ENCODE results near the gene MYBPC3. TPM values are rescaled to one million over a fixed set of nuclear protein-coding genes. Genes with fewer than 3 reads are reported as not detected.

Gene MYBPC3
- total RNA-seq, 1 experiment from 2014 or later = not detected

DNA sequence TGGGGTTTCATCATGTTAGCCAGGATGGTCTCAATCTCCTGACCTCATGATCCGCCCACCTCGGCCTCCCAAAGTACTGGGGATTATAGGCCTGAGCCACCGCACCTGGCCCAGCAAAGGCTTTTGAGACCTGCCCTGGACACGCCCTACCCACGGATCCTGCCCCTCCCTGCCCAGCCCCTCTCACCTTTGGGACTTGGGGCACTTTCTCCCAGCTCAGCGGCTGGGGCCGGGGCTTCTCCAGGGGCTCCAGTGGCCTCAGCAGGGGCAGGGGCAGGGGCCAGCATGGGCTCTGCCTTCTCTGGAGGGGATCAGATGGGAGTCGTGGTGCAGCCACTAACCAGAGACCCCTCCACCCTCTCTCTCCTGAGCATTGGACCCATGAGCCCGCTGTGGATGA is 2.2 kb downstream of the MYBPC3 start:
- Mint-ChIP-seq H3K36me3 (ENCODE audit: insufficient read depth, unreplicated experiment) (no peaks in the 10 kb centered on the region), H3K27ac (ENCODE audit: low read depth, unreplicated experiment) (no peak overlapping the region), H3K4me1 (ENCODE audit: insufficient read depth, unreplicated experiment) (peaks cover 5% of the 10 kb centered on the region), H3K27me3 (ENCODE audit: insufficient read depth, unreplicated experiment) (no peaks in the 10 kb centered on the region), H3K4me3 (ENCODE audit: unreplicated experiment) (no peak overlapping the region), H3K9me3 (ENCODE audit: unreplicated experiment) (no peaks in the 10 kb centered on the region)
- BruUV-seq (replicated peaks) = no TSS peak
- intact Hi-C loops (cut with micrococcal nuclease) = no loop called here
- ChIA-PET POLR2A (no interaction called here), CTCF (interaction anchor here (0.6 to 1.5 kb wide), 4 partner anchors 24 to 303 kb away, joined by 3 to 7 read pairs (median 3); no protein-coding TSS in a partner anchor)
- TF ChIP-seq CTCF (IDR thresholded peaks at IDR 0.05; ENCODE audit: unreplicated experiment) = no peak
- DNase-seq (ENCODE audit: unreplicated experiment) = no peak

DNA sequence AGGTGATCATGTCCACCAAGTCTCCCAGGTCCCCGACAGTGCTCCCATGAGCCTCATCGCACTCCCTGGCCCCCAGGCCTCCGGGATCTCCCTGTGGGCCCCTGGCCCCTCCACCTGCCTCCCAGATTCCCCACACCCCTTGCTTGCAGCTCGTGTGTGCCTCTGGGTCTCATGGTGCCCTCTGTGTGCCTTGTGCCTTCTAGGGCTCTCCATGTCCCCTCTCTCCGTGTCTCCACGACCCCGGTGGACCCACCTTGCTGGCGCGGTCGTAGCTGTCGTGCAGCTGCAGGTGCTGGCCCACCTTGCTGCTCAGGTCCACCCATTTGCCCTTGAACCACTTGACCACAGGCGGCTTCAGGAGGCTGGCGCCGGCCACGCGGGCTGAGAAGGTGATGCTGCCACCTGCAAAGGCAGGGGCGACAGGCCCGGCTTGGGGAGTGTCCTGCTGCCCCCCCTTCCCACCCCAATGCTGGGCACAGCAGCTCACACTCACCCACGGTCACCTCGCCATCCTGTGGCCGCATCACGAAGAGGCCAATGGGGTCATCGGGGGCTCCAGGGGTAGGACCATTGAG is 2.9 kb downstream of the MYBPC3 start:
- no peak for DNase-seq (ENCODE audit: unreplicated experiment)
- BruUV-seq (replicated peaks) = no TSS peak
- Mint-ChIP-seq H3K9me3 (ENCODE audit: unreplicated experiment) (no peaks in the 10 kb centered on the region), H3K27me3 (ENCODE audit: insufficient read depth, unreplicated experiment) (no peaks in the 10 kb centered on the region), H3K27ac (ENCODE audit: low read depth, unreplicated experiment) (no peak overlapping the region), H3K4me1 (ENCODE audit: insufficient read depth, unreplicated experiment) (peaks cover 2% of the 10 kb centered on the region), H3K4me3 (ENCODE audit: unreplicated experiment) (no peak overlapping the region), H3K36me3 (ENCODE audit: insufficient read depth, unreplicated experiment) (no peaks in the 10 kb centered on the region)
- CTCF ChIA-PET = interaction anchor here (0.6 to 1.5 kb wide), 3 partner anchors 25 to 271 kb away, joined by 3 to 7 read pairs (median 3); no protein-coding TSS in a partner anchor
- POLR2A ChIA-PET = no interaction called here
- intact Hi-C loops (cut with micrococcal nuclease) = loop anchor here (2.0 kb wide), 1 partner anchor 91 kb away; no protein-coding TSS in a partner anchor
- no peak for TF ChIP-seq CTCF (IDR thresholded peaks at IDR 0.05; ENCODE audit: unreplicated experiment)

DNA sequence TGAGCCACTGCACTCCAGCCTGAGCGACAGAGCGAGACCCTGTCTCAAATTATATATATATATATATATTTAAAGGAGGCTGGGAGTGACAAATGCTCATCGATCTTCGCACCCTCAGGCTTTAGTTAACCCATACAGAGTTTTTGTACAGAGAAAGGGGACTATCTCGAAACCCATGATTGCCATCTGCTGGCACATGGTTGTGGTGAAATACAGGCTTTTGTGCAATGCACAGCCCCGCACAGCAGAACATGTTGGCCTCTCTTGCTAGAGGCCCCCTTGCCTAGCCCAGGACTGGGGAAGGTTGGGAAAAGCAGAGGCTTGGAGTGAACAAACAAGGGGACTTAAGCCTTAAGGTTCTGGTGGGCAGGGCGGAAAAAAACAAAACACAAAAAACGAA is 3.6 kb downstream of the MYBPC3 start:
- H3K9me3 Mint-ChIP-seq (ENCODE audit: unreplicated experiment) = no peaks in the 10 kb centered on the region
- H3K4me1 Mint-ChIP-seq (ENCODE audit: insufficient read depth, unreplicated experiment) = no peaks in the 10 kb centered on the region
- no TSS peak for BruUV-seq (replicated peaks)
- H3K36me3 Mint-ChIP-seq (ENCODE audit: insufficient read depth, unreplicated experiment) = no peaks in the 10 kb centered on the region
- H3K4me3 Mint-ChIP-seq (ENCODE audit: unreplicated experiment) = no peak overlapping the region
- POLR2A ChIA-PET = no interaction called here
- DNase-seq (ENCODE audit: unreplicated experiment) = peak; percentile 47
- intact Hi-C loops (cut with micrococcal nuclease) = loop anchor here (2.0 kb wide), 1 partner anchor 90 kb away; no protein-coding TSS in a partner anchor
- CTCF ChIA-PET = interaction anchor here (0.8 kb wide), 1 partner anchor 45 kb away, joined by 3 read pairs; no protein-coding TSS in a partner anchor
- no peaks in the 10 kb centered on the region for H3K27me3 Mint-ChIP-seq (ENCODE audit: insufficient read depth, unreplicated experiment)
- peak; percentile 9 for TF ChIP-seq CTCF (IDR thresholded peaks at IDR 0.05; ENCODE audit: unreplicated experiment)
- H3K27ac Mint-ChIP-seq (ENCODE audit: low read depth, unreplicated experiment) = no peak overlapping the region

- Mint-ChIP-seq H3K4me1 (ENCODE audit: insufficient read depth, unreplicated experiment) (no peaks in the 10 kb centered on the region), H3K27ac (ENCODE audit: low read depth, unreplicated experiment) (no peak overlapping the region), H3K9me3 (ENCODE audit: unreplicated experiment) (no peaks in the 10 kb centered on the region), H3K36me3 (ENCODE audit: insufficient read depth, unreplicated experiment) (no peaks in the 10 kb centered on the region), H3K27me3 (ENCODE audit: insufficient read depth, unreplicated experiment) (no peaks in the 10 kb centered on the region), H3K4me3 (ENCODE audit: unreplicated experiment) (no peak overlapping the region)
- intact Hi-C loops (cut with micrococcal nuclease) = loop anchor here (2.0 kb wide), 1 partner anchor 89 kb away; no protein-coding TSS in a partner anchor
- DNase-seq (ENCODE audit: unreplicated experiment) = no peak
- POLR2A ChIA-PET = no interaction called here
- no peak for TF ChIP-seq CTCF (IDR thresholded peaks at IDR 0.05; ENCODE audit: unreplicated experiment)
- no TSS peak for BruUV-seq (replicated peaks)
- CTCF ChIA-PET = interaction anchor here (0.8 kb wide), 1 partner anchor 45 kb away, joined by 3 read pairs; no protein-coding TSS in a partner anchor
Observed at GRCh38 chr11:47348131-47348802, 4.2 kb downstream of the MYBPC3 start.
